Neural cell (in vitro differentiated cells): Measurements from ENCODE around the gene BAIAP2L1.

Experiments
- CTCF ChIP-seq: fragments of 450-650 bp; IDR thresholded peaks from 2 replicates; pipeline ENCODE4 v1.5.1; 2014; ENCODE audit warnings: antibody characterized with exemption, mild to moderate bottlenecking, moderate library complexity; ENCODE audit not compliant: poor library complexity, severe bottlenecking
- EP300 ChIP-seq: fragments of 450-650 bp; conservative IDR thresholded peaks from 2 replicates; pipeline ENCODE4 v1.6.1; 2014; ENCODE audit warnings: antibody characterized with exemption, mild to moderate bottlenecking, moderate library complexity; ENCODE audit not compliant: poor library complexity, severe bottlenecking
- EZH2 ChIP-seq: fragments of 200-600, 300-800 bp; shearing (Covaris generic), sonication (generic); IDR thresholded peaks from 2 replicates; pipeline ENCODE4 v1.6.1; 2014; ENCODE audit warnings: antibody characterized with exemption, low read length, borderline replicate concordance, mild to moderate bottlenecking; ENCODE audit not compliant: insufficient read depth, poor library complexity, severe bottlenecking
- MXI1 ChIP-seq: fragments of 450-650 bp; conservative IDR thresholded peaks from 2 replicates; pipeline ENCODE4 v1.6.1; 2014; ENCODE audit warnings: antibody characterized with exemption, mild to moderate bottlenecking; ENCODE audit not compliant: poor library complexity, severe bottlenecking
- POLR2AphosphoS5 ChIP-seq: IDR thresholded peaks from 2 replicates; pipeline ENCODE4 v1.6.1; 2012
- REST ChIP-seq: IDR thresholded peaks from 2 replicates; pipeline ENCODE4 v1.6.1; 2012; ENCODE audit warnings: borderline replicate concordance
- TAF1 ChIP-seq: IDR thresholded peaks from 2 replicates; pipeline ENCODE4 v1.6.1; 2012; ENCODE audit warnings: low read depth

DNA sequence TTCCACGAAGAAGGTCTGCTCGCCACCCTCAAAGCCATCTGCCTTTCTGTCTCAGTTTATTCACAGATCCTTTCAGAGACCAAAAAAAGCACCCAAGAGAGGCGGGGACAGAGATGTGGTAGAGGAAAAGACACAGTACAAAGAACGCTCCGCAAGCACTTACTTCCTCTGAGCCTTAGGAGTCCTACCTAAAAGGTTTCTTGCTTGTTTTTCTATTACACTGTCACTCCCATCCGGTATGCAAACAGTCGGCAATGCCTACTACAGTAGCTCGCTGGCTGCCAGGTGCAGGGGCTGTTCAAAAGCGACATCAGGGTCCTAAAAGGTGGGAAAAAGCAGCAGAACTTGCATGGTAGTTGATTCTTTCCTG, 149.7 kb downstream of the BAIAP2L1 start:
- TF ChIP-seq MXI1: no peak
- TF ChIP-seq EZH2: no peak
- TF ChIP-seq TAF1: no peak
- no peak for TF ChIP-seq POLR2AphosphoS5
- no peak for TF ChIP-seq EP300
- TF ChIP-seq CTCF: no peak
- no peak for TF ChIP-seq REST
